Keratinocyte (primary cell): ENCODE data around the gene NDUFS1.

Experiments
- EZH2 ChIP-seq: IDR thresholded peaks from one replicate; pipeline ENCODE4 v1.6.1; 2012; ENCODE audit warnings: inconsistent platforms, mild to moderate bottlenecking, low read length, moderate library complexity
- TF ChIP-seq, protein P1 (sequence below), 3 experiments: IDR thresholded peaks in 1 of 3; conservative IDR thresholded peaks in 1 of 3; optimal IDR thresholded peaks in 1 of 3; 2 replicates in 2 of 3; 3 replicates in 1 of 3; pipeline versions ENCODE3 to v1.5.1; 2011; ENCODE audit warnings: low read length in 3 of 3, mild to moderate bottlenecking in 3 of 3, moderate library complexity in 2 of 3, control low read depth in 1 of 3, inconsistent platforms in 1 of 3; ENCODE audit not compliant: insufficient read depth in 2 of 3; ENCODE audit errors: extremely low read depth in 1 of 3

- TF ChIP-seq, protein P1, sequence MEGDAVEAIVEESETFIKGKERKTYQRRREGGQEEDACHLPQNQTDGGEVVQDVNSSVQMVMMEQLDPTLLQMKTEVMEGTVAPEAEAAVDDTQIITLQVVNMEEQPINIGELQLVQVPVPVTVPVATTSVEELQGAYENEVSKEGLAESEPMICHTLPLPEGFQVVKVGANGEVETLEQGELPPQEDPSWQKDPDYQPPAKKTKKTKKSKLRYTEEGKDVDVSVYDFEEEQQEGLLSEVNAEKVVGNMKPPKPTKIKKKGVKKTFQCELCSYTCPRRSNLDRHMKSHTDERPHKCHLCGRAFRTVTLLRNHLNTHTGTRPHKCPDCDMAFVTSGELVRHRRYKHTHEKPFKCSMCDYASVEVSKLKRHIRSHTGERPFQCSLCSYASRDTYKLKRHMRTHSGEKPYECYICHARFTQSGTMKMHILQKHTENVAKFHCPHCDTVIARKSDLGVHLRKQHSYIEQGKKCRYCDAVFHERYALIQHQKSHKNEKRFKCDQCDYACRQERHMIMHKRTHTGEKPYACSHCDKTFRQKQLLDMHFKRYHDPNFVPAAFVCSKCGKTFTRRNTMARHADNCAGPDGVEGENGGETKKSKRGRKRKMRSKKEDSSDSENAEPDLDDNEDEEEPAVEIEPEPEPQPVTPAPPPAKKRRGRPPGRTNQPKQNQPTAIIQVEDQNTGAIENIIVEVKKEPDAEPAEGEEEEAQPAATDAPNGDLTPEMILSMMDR (optimal IDR thresholded peaks at IDR 0.05 in 1 of 3, IDR thresholded peaks at IDR 0.05 in 1 of 3, conservative IDR thresholded peaks at IDR 0.05 in 1 of 3; ENCODE audit: extremely low read depth in 1 of 3, insufficient read depth in 2 of 3, low read length in 3 of 3) = no peak
- TF ChIP-seq EZH2 = no peak
Measured at GRCh38 chr2:206193671-206194357, 34.6 kb upstream of the NDUFS1 start.
